Mesothelial cell of epicardium (in vitro differentiated cells): ENCODE data around the gene VSTM2L. TPM values are rescaled to one million over a fixed set of nuclear protein-coding genes. Genes with fewer than 3 reads are reported as not detected.

ENCODE experiments used
- DNase-seq, 2 experiments: peaks; one replicate each; pipeline ENCODE4 v3.0.0; 2021; ENCODE audit warnings: low spot score in 2 of 2; ENCODE audit not compliant: unreplicated experiment in 2 of 2
- H3K27ac Mint-ChIP-seq: 2 replicates; pipeline ENCODE4 v1.8.0; 2021; ENCODE audit warnings: mixed read lengths
- H3K27me3 Mint-ChIP-seq: 2 replicates; pipeline ENCODE4 v1.8.0; 2021; ENCODE audit warnings: low read depth, mixed read lengths
- H3K36me3 Mint-ChIP-seq: 2 replicates; pipeline ENCODE4 v1.8.0; 2021; ENCODE audit warnings: mixed read lengths
- H3K4me1 Mint-ChIP-seq: 2 replicates; pipeline ENCODE4 v1.8.0; 2021; ENCODE audit warnings: mixed read lengths
- H3K4me3 Mint-ChIP-seq: 2 replicates; pipeline ENCODE4 v1.8.0; 2021; ENCODE audit warnings: mild to moderate bottlenecking, moderate library complexity, mixed read lengths
- H3K9me3 Mint-ChIP-seq: 2 replicates; pipeline ENCODE4 v1.8.0; 2021; ENCODE audit warnings: mixed read lengths
- CTCF ChIP-seq: fragments of 200-600 bp; sonication (generic); IDR thresholded peaks from one replicate; pipeline ENCODE4 v1.5.0; 2021; ENCODE audit warnings: antibody characterized with exemption; ENCODE audit not compliant: unreplicated experiment
- total RNA-seq: library from RNA; stranded (reverse); gene quantifications from 3 replicates; pipeline ENCODE4 v1.2.1, GENCODE V29; 2021

Gene VSTM2L
- total RNA-seq, 1 donor from 2014 or later: 31.9 TPM

- no peaks in the 10 kb centered on the region for H3K9me3 Mint-ChIP-seq
- no peak for DNase-seq
- H3K4me3 Mint-ChIP-seq: no peak overlapping the region
- H3K27me3 Mint-ChIP-seq: peaks cover 1% of the 10 kb centered on the region
- H3K36me3 Mint-ChIP-seq: no peaks in the 10 kb centered on the region
- no peak for TF ChIP-seq CTCF
- H3K4me1 Mint-ChIP-seq: no peaks in the 10 kb centered on the region
- no peak overlapping the region for H3K27ac Mint-ChIP-seq
Measured at GRCh38 chr20:37893566-37894241, 9.2 kb upstream of the VSTM2L start.

DNA sequence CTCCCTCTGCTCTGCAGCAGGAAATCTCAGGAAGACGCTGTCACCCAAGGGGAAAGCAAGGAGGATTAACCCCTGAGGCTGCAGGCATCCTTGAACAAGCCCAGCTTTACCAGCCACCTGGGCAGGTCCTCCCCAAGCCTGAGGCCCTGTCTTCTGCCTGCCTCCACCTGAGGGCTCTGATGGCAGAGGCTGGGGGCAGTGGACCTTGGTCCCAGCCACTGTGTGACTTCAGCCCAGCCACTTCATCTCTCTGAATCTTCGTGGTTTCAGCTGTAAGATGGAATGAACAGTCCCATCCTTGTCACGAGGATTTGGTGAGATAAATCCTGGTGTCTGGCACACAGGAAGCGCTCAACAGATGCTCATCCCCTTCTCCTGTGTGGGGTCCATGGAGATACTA, 8.5 kb upstream of the VSTM2L start:
- no peak overlapping the region for H3K4me3 Mint-ChIP-seq
- H3K36me3 Mint-ChIP-seq: no peaks in the 10 kb centered on the region
- peaks cover 7% of the 10 kb centered on the region for H3K27me3 Mint-ChIP-seq
- DNase-seq: no peak
- H3K27ac Mint-ChIP-seq: no peak overlapping the region
- H3K4me1 Mint-ChIP-seq: no peaks in the 10 kb centered on the region
- H3K9me3 Mint-ChIP-seq: no peaks in the 10 kb centered on the region
- TF ChIP-seq CTCF: no peak

DNA sequence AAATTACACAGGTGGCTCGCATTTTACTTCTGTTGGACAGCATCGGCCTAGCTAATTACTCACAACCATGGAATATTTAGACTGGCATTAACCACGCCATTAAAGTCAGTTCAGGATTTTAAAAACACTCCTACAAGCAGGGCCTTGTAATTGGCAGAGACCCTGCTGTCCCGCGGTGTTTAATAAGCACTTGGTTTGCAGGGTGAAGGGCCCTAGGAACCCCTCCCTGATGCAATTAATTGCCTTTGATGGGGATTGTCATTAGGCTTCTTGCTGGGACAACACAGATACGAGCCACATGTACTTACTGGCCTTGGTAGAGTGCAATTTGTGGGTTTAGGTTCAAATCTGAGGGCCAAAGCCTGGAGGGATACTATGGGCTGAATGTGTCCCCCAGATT, 7.8 kb upstream of the VSTM2L start:
- no peak overlapping the region for H3K4me3 Mint-ChIP-seq
- no peak overlapping the region for H3K27ac Mint-ChIP-seq
- H3K9me3 Mint-ChIP-seq: no peaks in the 10 kb centered on the region
- H3K27me3 Mint-ChIP-seq: peaks cover 14% of the 10 kb centered on the region
- H3K36me3 Mint-ChIP-seq: no peaks in the 10 kb centered on the region
- H3K4me1 Mint-ChIP-seq: no peaks in the 10 kb centered on the region
- TF ChIP-seq CTCF: no peak
- no peak for DNase-seq

GRCh38 chr20:37896932-37897548, 5.9 kb upstream of the VSTM2L start:
- Mint-ChIP-seq H3K27me3 (peaks cover 28% of the 10 kb centered on the region), H3K36me3 (no peaks in the 10 kb centered on the region), H3K27ac (no peak overlapping the region), H3K4me3 (no peak overlapping the region), H3K4me1 (peaks cover under 1% of the 10 kb centered on the region), H3K9me3 (no peaks in the 10 kb centered on the region)
- no peak for TF ChIP-seq CTCF
- DNase-seq: no peak

- Mint-ChIP-seq H3K4me3 (no peak overlapping the region), H3K4me1 (peaks cover 4% of the 10 kb centered on the region), H3K36me3 (no peaks in the 10 kb centered on the region), H3K9me3 (no peaks in the 10 kb centered on the region), H3K27me3 (peaks cover 33% of the 10 kb centered on the region), H3K27ac (no peak overlapping the region)
- DNase-seq: no peak
- no peak for TF ChIP-seq CTCF
Measured at GRCh38 chr20:37898233-37899104, 4.5 kb upstream of the VSTM2L start.
